Sigmoid colon (tissue), 7 donors: ENCODE measurements around the gene NPR1. TPM values are rescaled to one million over a fixed set of nuclear protein-coding genes. Genes with fewer than 3 reads are reported as not detected.

Experiments used
- DNase-seq: peaks from one replicate; pipeline ENCODE4 v3.0.0-alpha.2; 2019
- H3K27ac ChIP-seq, 4 donors: fragments of 200-600 bp; sonication (generic); one replicate each; pipeline ENCODE4 v1.5.1; 2016 to 2019; ENCODE audit warnings: mild to moderate bottlenecking in 1 of 4
- H3K27me3 ChIP-seq, 3 donors: fragments of 200-600 bp; sonication (generic); one replicate each; pipeline ENCODE4 v1.5.1; 2019; ENCODE audit warnings: mild to moderate bottlenecking in 1 of 3
- H3K36me3 ChIP-seq, 4 donors: fragments of 200-600 bp; sonication (generic); one replicate each; pipeline ENCODE4 v1.5.1; 2016 to 2019
- H3K4me1 ChIP-seq, 4 donors: fragments of 200-600 bp; sonication (generic); one replicate each; pipeline ENCODE4 v1.5.1; 2017 to 2019
- H3K4me3 ChIP-seq, 4 donors: fragments of 200-600 bp; sonication (generic); one replicate each; pipeline ENCODE4 v1.5.1; 2017 to 2019; ENCODE audit warnings: mild to moderate bottlenecking in 2 of 4, moderate library complexity in 1 of 4
- H3K9me3 ChIP-seq, 4 donors: fragments of 200-600 bp in 3 of 4; sonication (generic) in 3 of 4; one replicate each; pipeline versions ENCODE4 v1.5.1 to v1.6.1; 2013 to 2019
- CTCF ChIP-seq, 4 experiments: fragments of 450-650 bp in 3 of 4; fragments of 200-600 bp in 1 of 4; IDR thresholded peaks; one replicate each; pipeline ENCODE4 v1.5.1; 2016 to 2019; ENCODE audit warnings: antibody characterized with exemption in 4 of 4, mild to moderate bottlenecking in 3 of 4, moderate library complexity in 2 of 4
- EP300 ChIP-seq, 4 donors: sonication (generic); formaldehyde crosslinking; IDR thresholded peaks; one replicate each; pipeline ENCODE4 v1.6.1; 2017; ENCODE audit warnings: antibody characterized with exemption in 4 of 4
- POLR2A ChIP-seq, 2 donors: fragments of 450-650 bp; IDR thresholded peaks; one replicate each; pipeline ENCODE4 v1.6.1; 2016; ENCODE audit warnings: antibody characterized with exemption in 2 of 2, mild to moderate bottlenecking in 2 of 2, moderate library complexity in 2 of 2
- POLR2AphosphoS5 ChIP-seq, 4 donors: sonication (generic); formaldehyde crosslinking; IDR thresholded peaks; one replicate each; pipeline ENCODE4 v1.6.1; 2017; ENCODE audit warnings: antibody characterized with exemption in 4 of 4
- WGBS, 2 donors: extraction: QIAGEN DNeasy Blood & Tissue Kit; methylation state at CpG; one replicate each; pipeline ENCODE4 v1.1.7; 2013; 5-methylcytosine and 5-hydroxymethylcytosine counted together
- intact Hi-C: fragments of 100-400 bp; cut with DNase I; formaldehyde crosslinking; loops from one replicate; pipeline ENCODE4 v1.15.1; 2023
- polyA plus RNA-seq, 3 donors: library from polyadenylated mRNA; stranded (reverse); fragments of 200-250 nt; gene quantifications; one replicate each; pipeline ENCODE4 v1.2.3, GENCODE V29; 2013
- total RNA-seq, 4 donors: library from RNA; depleted of rRNA; stranded (reverse); fragments of >200 nt; gene quantifications; one replicate each; pipeline ENCODE4 v1.1.0, GENCODE V29; 2016
- donor health status: healthy with polysubstance abuse.
- donor health status: Bipolar disorder and iron deficiency.
- donor health status: healthy.

Gene NPR1
- total and polyA plus RNA-seq, 7 donors, result 0.23 to 36.2 (median 11.1) TPM

GRCh38 chr1:153659656-153660055 lies 18.8 kb upstream of the NPR1 start:
- intact Hi-C loops, result loop anchor here (2.0 to 5.0 kb wide), 2 partner anchors 25 to 87 kb away; partner anchors contain the start of gene CHTOP
- TF ChIP-seq POLR2A (IDR thresholded peaks at IDR 0.05) (no peak), CTCF (IDR thresholded peaks at IDR 0.05) (no peak), POLR2AphosphoS5 (IDR thresholded peaks at IDR 0.05) (no peak), EP300 (IDR thresholded peaks at IDR 0.05) (no peak)
- peak overlapping the region; percentile 92 to 94 (median 93) for H3K27ac ChIP-seq
- H3K36me3 ChIP-seq, result peaks cover 35 to 46% (median 36%) of the 10 kb centered on the region in 4 donors
- H3K27me3 ChIP-seq, result no peaks in the 10 kb centered on the region
- H3K9me3 ChIP-seq, result no peaks in the 10 kb centered on the region
- H3K4me3 ChIP-seq, result peak overlapping the region in 3 of 4 donors; percentile 64 to 73 (median 70)
- H3K4me1 ChIP-seq, result peaks cover 0 to 14% (median 11%) of the 10 kb centered on the region in 4 donors
- 80 to 87% methylated on average over 9 of the region's 9 CpGs for WGBS, 2 donors
- peak; percentile 55 for DNase-seq

- intact Hi-C loops, result no loop called here
- H3K36me3 ChIP-seq, result peaks cover 50 to 62% (median 52%) of the 10 kb centered on the region in 4 donors
Measured at GRCh38 chr1:153661111-153661708, 17.3 kb upstream of the NPR1 start.

GRCh38 chr1:153662269-153662668 lies 16.2 kb upstream of the NPR1 start:
- H3K4me3 ChIP-seq, result no peak overlapping the region
- peak; percentile 10 for DNase-seq
- TF ChIP-seq CTCF (IDR thresholded peaks at IDR 0.05) (no peak), POLR2AphosphoS5 (IDR thresholded peaks at IDR 0.05) (no peak), EP300 (IDR thresholded peaks at IDR 0.05) (no peak), POLR2A (IDR thresholded peaks at IDR 0.05) (no peak)
- intact Hi-C loops, result no loop called here
- no peak overlapping the region for H3K27ac ChIP-seq
- 51 to 65% methylated on average over 2 of the region's 2 CpGs for WGBS, 2 donors
- no peaks in the 10 kb centered on the region for H3K27me3 ChIP-seq
- no peaks in the 10 kb centered on the region for H3K9me3 ChIP-seq
- peaks cover 61 to 73% (median 62%) of the 10 kb centered on the region in 4 donors for H3K36me3 ChIP-seq
- H3K4me1 ChIP-seq, result peaks cover 0 to 14% (median 11%) of the 10 kb centered on the region in 4 donors

More at GRCh38 chr1:153661111-153661708, 17.3 kb upstream of the NPR1 start:
- DNase-seq, result no peak
- Histone ChIP-seq H3K4me3 (no peak overlapping the region), H3K4me1 (peaks cover 0 to 14% (median 11%) of the 10 kb centered on the region in 4 donors), H3K27me3 (no peaks in the 10 kb centered on the region), H3K27ac (peak overlapping the region in 1 of 4 donors; percentile 10), H3K9me3 (no peaks in the 10 kb centered on the region)
- TF ChIP-seq POLR2AphosphoS5 (IDR thresholded peaks at IDR 0.05), result no peak
- no peak for TF ChIP-seq CTCF (IDR thresholded peaks at IDR 0.05)
- no peak for TF ChIP-seq EP300 (IDR thresholded peaks at IDR 0.05)
- TF ChIP-seq POLR2A (IDR thresholded peaks at IDR 0.05), result no peak
- WGBS, 2 donors, result 69 to 72% methylated on average over 9 of the region's 9 CpGs

GRCh38 chr1:153663211-153663610 lies 15.3 kb upstream of the NPR1 start:
- WGBS, 2 donors, result 78 to 90% methylated on average over 5 of the region's 5 CpGs
- H3K4me1 ChIP-seq, result peaks cover 0 to 12% (median 10%) of the 10 kb centered on the region in 4 donors
- H3K27ac ChIP-seq, result no peak overlapping the region
- no peaks in the 10 kb centered on the region for H3K9me3 ChIP-seq
- TF ChIP-seq POLR2A (IDR thresholded peaks at IDR 0.05) (no peak), POLR2AphosphoS5 (IDR thresholded peaks at IDR 0.05) (no peak), CTCF (IDR thresholded peaks at IDR 0.05) (no peak), EP300 (IDR thresholded peaks at IDR 0.05) (no peak)
- intact Hi-C loops, result no loop called here
- H3K4me3 ChIP-seq, result no peak overlapping the region
- peak; percentile 33 for DNase-seq
- H3K27me3 ChIP-seq, result no peaks in the 10 kb centered on the region
- peaks cover 69 to 82% (median 71%) of the 10 kb centered on the region in 4 donors for H3K36me3 ChIP-seq
